Keratinocyte (primary cell): ENCODE data around the gene NT5DC3.

Experiments used
- CTCF ChIP-seq, 3 experiments: IDR thresholded peaks in 1 of 3; conservative IDR thresholded peaks in 1 of 3; optimal IDR thresholded peaks in 1 of 3; 2 replicates in 2 of 3; 3 replicates in 1 of 3; pipeline versions ENCODE3 to v1.5.1; 2011; ENCODE audit warnings: low read length in 3 of 3, mild to moderate bottlenecking in 3 of 3, moderate library complexity in 2 of 3, control low read depth in 1 of 3, inconsistent platforms in 1 of 3; ENCODE audit not compliant: insufficient read depth in 2 of 3; ENCODE audit errors: extremely low read depth in 1 of 3
- EZH2 ChIP-seq: IDR thresholded peaks from one replicate; pipeline ENCODE4 v1.6.1; 2012; ENCODE audit warnings: inconsistent platforms, mild to moderate bottlenecking, low read length, moderate library complexity

GRCh38 chr12:103812789-103813188 is 28.2 kb downstream of the NT5DC3 start:
- TF ChIP-seq EZH2 (no peak), CTCF (optimal IDR thresholded peaks at IDR 0.05 in 1 of 3, IDR thresholded peaks at IDR 0.05 in 1 of 3, conservative IDR thresholded peaks at IDR 0.05 in 1 of 3; ENCODE audit: extremely low read depth in 1 of 3, insufficient read depth in 2 of 3, low read length in 3 of 3) (no peak)
